Fibroblast of lung (primary cell): Measurements from ENCODE around the gene GPX2.

ENCODE experiments used
- EZH2 ChIP-seq: IDR thresholded peaks from 2 replicates; pipeline ENCODE4 v1.5.1; 2012; ENCODE audit warnings: low read length, control low read depth, mild to moderate bottlenecking; ENCODE audit errors: missing control alignments
- TF ChIP-seq, protein P1 (sequence below), 2 donors: IDR thresholded peaks in 1 of 2; conservative IDR thresholded peaks in 1 of 2; 1 replicate in 1 of 2; 2 replicates in 1 of 2; pipeline ENCODE4 v1.5.1; 2011 to 2012; ENCODE audit warnings: low read length in 2 of 2, control low read depth in 1 of 2, inconsistent platforms in 1 of 2, low read depth in 1 of 2, mild to moderate bottlenecking in 1 of 2

DNA sequence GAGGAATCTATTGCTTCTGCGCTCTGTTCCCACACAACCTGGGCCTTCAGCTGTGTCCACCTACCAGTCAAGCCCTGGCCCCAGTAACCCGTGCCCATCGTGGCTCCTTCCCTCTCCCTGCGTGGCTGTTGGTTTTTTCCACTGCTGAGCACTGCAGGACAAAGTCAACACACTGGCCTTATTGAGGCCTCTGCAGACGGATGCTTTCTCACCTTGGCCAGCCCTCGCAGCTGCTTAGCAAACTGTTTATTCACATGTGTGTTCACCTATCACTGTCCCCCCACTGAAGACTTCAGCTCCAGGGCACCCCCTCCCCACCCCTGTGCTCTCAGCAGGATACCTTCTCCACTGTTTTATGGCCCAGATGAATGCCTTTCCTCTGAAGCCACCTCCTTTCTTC lies 12.8 kb upstream of the GPX2 start:
- TF ChIP-seq, protein P1, sequence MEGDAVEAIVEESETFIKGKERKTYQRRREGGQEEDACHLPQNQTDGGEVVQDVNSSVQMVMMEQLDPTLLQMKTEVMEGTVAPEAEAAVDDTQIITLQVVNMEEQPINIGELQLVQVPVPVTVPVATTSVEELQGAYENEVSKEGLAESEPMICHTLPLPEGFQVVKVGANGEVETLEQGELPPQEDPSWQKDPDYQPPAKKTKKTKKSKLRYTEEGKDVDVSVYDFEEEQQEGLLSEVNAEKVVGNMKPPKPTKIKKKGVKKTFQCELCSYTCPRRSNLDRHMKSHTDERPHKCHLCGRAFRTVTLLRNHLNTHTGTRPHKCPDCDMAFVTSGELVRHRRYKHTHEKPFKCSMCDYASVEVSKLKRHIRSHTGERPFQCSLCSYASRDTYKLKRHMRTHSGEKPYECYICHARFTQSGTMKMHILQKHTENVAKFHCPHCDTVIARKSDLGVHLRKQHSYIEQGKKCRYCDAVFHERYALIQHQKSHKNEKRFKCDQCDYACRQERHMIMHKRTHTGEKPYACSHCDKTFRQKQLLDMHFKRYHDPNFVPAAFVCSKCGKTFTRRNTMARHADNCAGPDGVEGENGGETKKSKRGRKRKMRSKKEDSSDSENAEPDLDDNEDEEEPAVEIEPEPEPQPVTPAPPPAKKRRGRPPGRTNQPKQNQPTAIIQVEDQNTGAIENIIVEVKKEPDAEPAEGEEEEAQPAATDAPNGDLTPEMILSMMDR (conservative IDR thresholded peaks at IDR 0.05 in 1 of 2, IDR thresholded peaks at IDR 0.05 in 1 of 2; ENCODE audit: low read depth in 1 of 2, low read length in 2 of 2) = no peak
- TF ChIP-seq EZH2 = no peak
